Loucy (cell line): ENCODE data around the gene SSH3.

ENCODE experiments used
- H2AFZ ChIP-seq: fragments of 200-600 bp; sonication (generic); 2 replicates; pipeline ENCODE4 v1.6.0; 2016; ENCODE audit warnings: antibody characterized with exemption, mild to moderate bottlenecking, low read length, moderate library complexity
- H3F3A ChIP-seq: fragments of 200-600 bp; 2 replicates; pipeline ENCODE4 v1.6.0; 2016; ENCODE audit warnings: antibody characterized with exemption, low read depth, mild to moderate bottlenecking
- H3K27me3 ChIP-seq: fragments of 200-600 bp; sonication (generic); 2 replicates; pipeline ENCODE4 v1.6.1; 2014; ENCODE audit warnings: low read length, mild to moderate bottlenecking; ENCODE audit not compliant: insufficient read depth, poor library complexity, severe bottlenecking
- H3K36me3 ChIP-seq: fragments of 200-600 bp; sonication (generic); 2 replicates; pipeline ENCODE4 v1.6.1; 2016; ENCODE audit warnings: low read length; ENCODE audit not compliant: insufficient read depth
- H3K4me1 ChIP-seq: fragments of 200-600 bp; sonication (generic); 2 replicates; pipeline ENCODE4 v1.5.1; 2014; ENCODE audit warnings: low read length, mild to moderate bottlenecking; ENCODE audit not compliant: insufficient read depth, poor library complexity, severe bottlenecking
- H3K4me2 ChIP-seq: fragments of 200-600 bp; sonication (generic); 2 replicates; pipeline ENCODE4 v1.6.0; 2014; ENCODE audit warnings: antibody characterized with exemption, low read length, low read depth, mild to moderate bottlenecking; ENCODE audit not compliant: poor library complexity, severe bottlenecking
- H3K4me3 ChIP-seq: fragments of 200-600 bp; sonication (generic); 2 replicates; pipeline ENCODE4 v1.5.1; 2014; ENCODE audit warnings: low read length, mild to moderate bottlenecking, mixed read lengths; ENCODE audit not compliant: poor library complexity, severe bottlenecking
- H3K79me2 ChIP-seq: fragments of 200-600 bp; sonication (generic); 2 replicates; pipeline ENCODE4 v1.6.1; 2014; ENCODE audit warnings: low read length; ENCODE audit not compliant: insufficient read depth
- H3K9ac ChIP-seq: fragments of 200-600 bp; sonication (generic); 2 replicates; pipeline ENCODE4 v1.6.0; 2014; ENCODE audit warnings: mild to moderate bottlenecking, low read depth, low read length, moderate library complexity; ENCODE audit not compliant: poor library complexity, severe bottlenecking
- H3K9me2 ChIP-seq: fragments of 200-600 bp; sonication (generic); replicated peaks from 2 replicates; pipeline ENCODE4 v1.6.1; 2016; ENCODE audit warnings: low read depth, low read length, mixed read lengths
- H3K9me3 ChIP-seq: fragments of 200-600 bp; sonication (generic); 2 replicates; pipeline ENCODE4 v1.6.1; 2014; ENCODE audit warnings: mild to moderate bottlenecking, antibody characterized with exemption, low read length, low read depth; ENCODE audit not compliant: insufficient read depth
- H4K20me1 ChIP-seq: fragments of 200-600 bp; sonication (generic); 2 replicates; pipeline ENCODE4 v1.6.0; 2014; ENCODE audit warnings: antibody characterized with exemption, low read length, mild to moderate bottlenecking; ENCODE audit not compliant: insufficient read depth, poor library complexity, severe bottlenecking
- CTCF ChIP-seq: fragments of 200-600 bp; sonication (generic); conservative IDR thresholded peaks from 2 replicates; pipeline ENCODE4 v1.5.1; 2014; ENCODE audit warnings: mild to moderate bottlenecking, antibody characterized with exemption, low read length
- EZH2phosphoT487 ChIP-seq: fragments of 200-600 bp; IDR thresholded peaks from 2 replicates; pipeline ENCODE4 v1.6.1; 2018; ENCODE audit warnings: antibody characterized with exemption, mild to moderate bottlenecking, moderate library complexity, borderline replicate concordance

SSH3 gene

GRCh38 chr11:67307545-67308001 lies 4.2 kb downstream of the SSH3 start:
- no peak overlapping the region for H3K4me2 ChIP-seq
- H3K9me2 ChIP-seq, result no peaks in the 10 kb centered on the region
- H2AFZ ChIP-seq, result no peak overlapping the region
- no peaks in the 10 kb centered on the region for H3K27me3 ChIP-seq
- no peaks in the 10 kb centered on the region for H3K9me3 ChIP-seq
- no peaks in the 10 kb centered on the region for H3F3A ChIP-seq
- TF ChIP-seq EZH2phosphoT487 (no peak), CTCF (no peak)
- H3K79me2 ChIP-seq, result no peaks in the 10 kb centered on the region
- H3K9ac ChIP-seq, result no peak overlapping the region
- no peaks in the 10 kb centered on the region for H3K36me3 ChIP-seq
- peaks cover 4% of the 10 kb centered on the region for H3K4me1 ChIP-seq
- no peak overlapping the region for H3K4me3 ChIP-seq
- H4K20me1 ChIP-seq, result no peaks in the 10 kb centered on the region

GRCh38 chr11:67308031-67308866 lies 4.9 kb downstream of the SSH3 start:
- Histone ChIP-seq H3F3A (no peaks in the 10 kb centered on the region), H3K9me2 (no peaks in the 10 kb centered on the region), H3K4me3 (no peak overlapping the region), H3K36me3 (no peaks in the 10 kb centered on the region), H3K27me3 (no peaks in the 10 kb centered on the region), H3K9me3 (no peaks in the 10 kb centered on the region), H3K4me2 (no peak overlapping the region), H2AFZ (no peak overlapping the region), H3K79me2 (no peaks in the 10 kb centered on the region), H3K9ac (no peak overlapping the region), H3K4me1 (peaks cover 10% of the 10 kb centered on the region), H4K20me1 (no peaks in the 10 kb centered on the region)
- no peak for TF ChIP-seq EZH2phosphoT487
- TF ChIP-seq CTCF, result no peak

GRCh38 chr11:67309166-67309565 lies 5.8 kb downstream of the SSH3 start:
- Histone ChIP-seq H3K4me1 (peaks cover 10% of the 10 kb centered on the region), H3K4me3 (no peak overlapping the region), H3K27me3 (no peaks in the 10 kb centered on the region), H4K20me1 (no peaks in the 10 kb centered on the region), H3K36me3 (no peaks in the 10 kb centered on the region), H3K9me3 (no peaks in the 10 kb centered on the region), H3K9me2 (no peaks in the 10 kb centered on the region), H3K4me2 (no peak overlapping the region), H2AFZ (no peak overlapping the region), H3F3A (no peaks in the 10 kb centered on the region), H3K79me2 (no peaks in the 10 kb centered on the region), H3K9ac (no peak overlapping the region)
- no peak for TF ChIP-seq EZH2phosphoT487
- no peak for TF ChIP-seq CTCF
